ENCODE data around the gene FAM107A.

- TF ChIP-seq EZH2 (IDR thresholded peaks at IDR 0.05; ENCODE audit: borderline replicate concordance, low read length) (no peak), CTCF (IDR thresholded peaks at IDR 0.05; ENCODE audit: low read length) (no peak)
These were observed 19.8 kb upstream of the FAM107A start for GRCh38 chr3:58596834-58597518.

Data from OCI-LY1 (cell line).